Brain pericyte (primary cell): Measurements from ENCODE around the gene SEC24A.
"Not testable (repeated sequence)": the region's sequence is repeated elsewhere in the genome, so short reads cannot be mapped to it uniquely, and the experiment has no call there.

Source experiments
- DNase-seq: peaks from one replicate; pipeline ENCODE4 v3.0.0-alpha.2; 2012; ENCODE audit warnings: low read depth, low spot score

SEC24A gene

DNA sequence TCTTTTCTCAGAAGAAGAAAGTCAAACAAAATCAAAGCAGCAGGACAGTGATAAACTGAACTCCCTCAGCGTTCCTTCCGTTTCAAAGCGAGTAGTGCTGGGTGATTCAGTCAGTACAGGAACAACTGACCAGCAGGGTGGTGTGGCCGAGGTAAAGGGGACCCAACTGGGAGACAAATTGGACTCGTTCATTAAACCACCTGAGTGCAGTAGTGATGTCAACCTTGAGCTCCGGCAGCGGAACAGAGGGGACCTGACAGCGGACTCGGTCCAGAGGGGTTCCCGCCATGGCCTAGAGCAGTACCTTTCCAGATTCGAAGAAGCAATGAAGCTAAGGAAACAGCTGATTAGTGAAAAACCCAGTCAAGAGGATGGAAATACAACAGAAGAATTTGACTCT lies 92.5 kb downstream of the SEC24A start:
- no peak for DNase-seq

DNA sequence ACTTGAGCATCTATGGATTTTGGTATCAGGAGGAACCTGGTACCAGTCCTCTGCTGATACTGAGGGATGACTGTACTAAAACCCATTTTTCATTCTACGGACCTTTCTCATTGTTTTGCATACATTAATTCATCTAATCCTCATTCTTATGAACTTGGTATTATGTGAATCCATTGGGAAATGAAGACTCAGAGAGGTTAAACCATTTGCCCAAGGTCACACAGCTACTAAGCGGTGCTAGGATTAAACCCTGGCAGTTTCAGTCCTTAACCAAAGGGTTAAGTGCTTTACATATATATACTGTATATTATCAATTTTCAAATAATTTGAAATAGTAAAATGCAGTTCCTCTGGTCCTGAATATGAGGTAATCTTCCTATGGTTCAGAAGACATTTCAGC lies 93.5 kb downstream of the SEC24A start:
- DNase-seq = no peak

DNA sequence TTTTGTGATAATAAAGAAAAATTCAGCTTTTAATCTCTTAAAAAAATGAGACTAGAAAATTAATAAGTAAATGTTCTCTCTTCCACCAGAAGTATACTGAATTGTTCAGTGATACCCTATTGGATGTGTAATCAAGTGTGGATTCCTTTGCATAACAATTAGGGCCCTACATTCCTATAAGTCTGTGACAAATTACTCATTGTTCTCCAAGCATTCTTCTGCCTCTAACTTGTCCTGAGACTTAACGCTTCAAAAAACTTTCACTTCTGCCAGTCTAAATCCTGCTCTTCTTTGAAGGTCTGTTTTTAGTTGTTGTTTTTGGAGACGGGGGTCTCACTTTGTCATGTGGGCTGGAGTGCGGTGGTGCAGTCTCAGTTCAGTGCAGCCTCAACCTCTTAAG lies 100.8 kb downstream of the SEC24A start:
- no peak for DNase-seq

DNA sequence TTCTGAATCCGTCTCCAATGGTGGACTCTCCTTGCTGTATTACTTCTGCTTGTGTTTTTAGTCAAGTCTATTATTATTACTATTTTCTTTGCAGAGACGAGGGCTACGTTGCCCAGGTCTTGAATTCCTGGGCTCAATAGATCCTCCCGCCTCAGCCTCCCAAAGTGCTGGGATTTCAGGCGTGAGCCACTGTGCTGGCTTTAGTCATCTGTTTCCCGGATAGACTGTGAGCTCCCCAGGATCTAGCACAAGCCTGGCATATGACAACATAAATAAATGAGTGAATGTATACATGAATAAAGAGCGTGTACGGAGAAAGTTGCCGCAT lies 109.6 kb downstream of the SEC24A start:
- DNase-seq = no peak

DNA sequence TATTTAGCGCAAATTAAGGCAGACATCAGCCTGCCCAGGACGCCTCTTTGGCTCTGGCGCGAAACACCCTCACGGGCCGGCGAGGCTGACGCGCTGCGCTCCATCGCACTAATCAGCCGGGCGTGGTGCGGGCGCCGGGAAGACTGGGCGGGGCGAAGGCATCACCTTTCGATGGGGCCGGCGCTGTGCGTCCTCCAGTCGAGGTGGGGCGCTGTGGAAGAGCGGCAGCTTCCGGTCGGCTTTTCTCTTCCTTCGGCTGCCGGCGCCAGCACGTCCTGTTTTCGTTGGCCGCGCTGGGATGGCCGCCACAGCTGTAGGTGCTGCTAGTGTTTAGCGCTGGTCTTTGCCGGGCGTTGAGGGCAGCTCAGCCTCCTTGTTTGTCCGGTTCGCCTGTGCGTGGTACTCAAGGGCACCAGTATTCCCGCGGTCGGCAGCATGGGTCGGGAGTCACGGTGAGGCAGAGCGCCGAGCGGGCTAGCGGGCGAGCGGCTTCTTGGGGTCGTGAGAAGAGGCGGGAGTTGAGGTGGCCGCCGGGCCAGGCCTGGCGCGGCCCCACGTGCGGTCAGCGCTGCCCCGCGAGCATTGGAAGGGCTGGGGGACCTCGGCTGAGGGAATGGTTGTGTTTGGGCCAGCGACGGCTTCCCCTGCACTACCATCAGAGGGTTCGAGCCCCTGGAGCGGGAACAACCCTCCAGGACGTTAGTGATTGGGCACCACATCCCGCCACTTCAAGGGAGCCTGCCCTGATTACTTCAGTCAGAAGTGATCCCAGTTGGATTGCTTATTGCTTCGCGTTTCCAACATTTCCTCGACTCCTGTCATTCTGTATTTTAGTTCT lies 110.1 kb downstream of the SEC24A start, which contains the start of gene DDX46:
TSS of gene DDX46 (plus strand) at position 276 of the 838 bp plus-strand sequence. CDS start at position 436, 160 bp downstream.
- DNase-seq = peak; percentile 65

DNA sequence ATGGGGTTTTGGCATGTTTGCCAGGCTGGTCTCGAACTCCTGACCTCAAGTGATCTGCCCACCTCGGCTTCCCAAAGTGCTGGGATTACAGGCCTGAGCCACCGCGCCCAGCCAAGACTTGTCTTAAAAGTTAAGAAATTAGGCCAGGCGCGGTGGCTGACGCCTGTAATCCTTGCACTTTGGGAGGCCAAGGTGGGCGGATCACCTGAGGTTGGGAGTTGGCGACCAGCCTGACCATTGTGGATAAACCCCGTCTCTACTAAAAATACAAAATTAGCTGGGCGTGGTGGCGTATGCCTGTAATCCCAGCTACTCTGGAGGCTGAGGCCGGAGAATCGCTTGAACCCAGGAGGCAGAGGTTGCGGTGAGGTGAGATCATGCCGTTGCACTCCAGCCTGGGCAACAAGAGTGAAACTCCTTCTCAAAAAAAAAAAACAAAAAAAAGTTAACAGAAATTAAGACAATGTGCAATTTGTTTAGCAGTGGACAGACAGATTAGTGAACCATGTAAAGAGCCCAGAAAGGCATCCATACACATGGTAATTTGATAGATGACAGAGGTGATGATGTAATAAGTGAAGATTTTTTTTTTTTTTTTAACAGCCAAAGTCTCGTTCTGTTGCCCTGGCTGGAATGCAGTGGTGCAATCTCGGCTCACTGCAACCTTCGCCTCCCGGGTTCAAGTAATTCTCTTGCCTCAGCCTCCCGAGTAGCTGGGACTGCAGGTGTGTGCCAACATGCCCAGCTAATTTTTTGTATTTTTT lies 119.1 kb downstream of the SEC24A start:
- not testable (repeated sequence) for DNase-seq

DNA sequence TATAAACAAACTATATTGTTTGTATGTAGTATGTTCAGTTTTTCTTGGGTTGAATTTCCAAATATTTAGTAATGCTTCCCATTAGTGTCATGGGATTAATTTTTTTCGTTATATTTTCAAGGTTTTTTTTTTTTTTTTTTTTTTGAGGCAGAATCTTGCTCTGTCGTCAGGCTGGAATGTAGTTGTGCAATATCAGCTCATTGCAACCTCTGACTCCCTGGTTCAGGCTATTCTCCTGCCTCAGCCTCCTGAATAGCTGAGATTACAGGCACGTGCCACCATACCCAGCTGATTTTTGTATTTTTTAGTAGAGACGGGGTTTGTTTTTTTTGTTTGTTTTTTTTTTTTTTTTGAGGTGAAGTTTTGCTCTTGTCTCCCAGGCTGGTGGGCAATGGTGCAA lies 120.6 kb downstream of the SEC24A start:
- DNase-seq = no peak

DNA sequence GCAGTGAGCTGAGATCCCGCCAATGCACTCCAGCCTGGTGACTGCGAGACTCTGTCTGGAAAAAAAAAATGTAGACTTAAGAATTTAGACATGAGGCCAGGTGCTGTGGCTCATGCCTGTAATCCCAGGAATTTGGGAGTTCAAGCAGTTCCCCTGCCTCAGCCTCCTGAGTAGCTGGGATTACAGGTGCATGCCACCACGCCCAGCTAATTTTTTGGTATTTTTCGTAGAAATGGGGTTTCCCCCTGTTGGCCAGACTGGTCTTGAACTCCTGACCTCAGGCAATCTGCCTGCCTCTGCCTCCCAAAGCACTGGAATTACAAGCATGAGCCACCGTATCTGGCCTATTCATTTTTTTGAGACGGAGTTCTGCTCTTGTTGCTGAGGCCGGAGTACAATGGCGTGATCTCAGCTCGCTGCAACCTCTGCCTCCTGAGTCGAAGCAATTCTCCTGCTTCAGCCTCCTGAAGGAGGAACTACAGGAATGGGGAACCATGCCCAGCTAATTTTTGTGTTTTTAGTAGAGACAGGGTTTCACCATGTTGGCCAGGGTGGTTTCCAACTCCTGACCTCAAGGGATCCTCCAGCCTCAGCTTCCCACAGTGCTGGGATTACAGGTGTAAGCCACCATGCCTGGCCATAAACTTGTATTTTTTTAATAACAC lies 124.0 kb downstream of the SEC24A start:
- no peak for DNase-seq

DNA sequence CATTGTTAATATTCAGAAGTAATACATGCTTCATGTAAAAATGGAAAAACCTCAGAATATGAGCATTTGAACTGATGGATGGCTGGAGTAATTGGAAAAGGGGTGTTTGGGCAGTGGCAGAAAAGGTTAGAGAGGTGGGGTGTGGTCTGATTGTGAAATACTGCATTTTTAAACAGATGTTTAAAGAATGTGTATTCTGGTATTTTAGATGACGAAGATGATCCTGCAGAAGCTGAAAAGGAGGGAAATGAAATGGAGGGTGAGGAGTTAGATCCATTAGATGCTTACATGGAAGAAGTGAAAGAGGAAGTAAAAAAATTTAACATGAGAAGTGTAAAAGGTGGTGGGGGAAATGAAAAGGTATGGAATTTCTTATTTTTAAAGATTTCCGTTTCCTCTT lies 128.8 kb downstream of the SEC24A start:
- DNase-seq = no peak
